GM12801 (cell line): Measurements from ENCODE around the gene ARHGAP12.

Experiments used
- TF ChIP-seq, protein P1 (sequence below): IDR thresholded peaks from one replicate; pipeline ENCODE4 v1.5.1; 2011; ENCODE audit warnings: control low read depth; ENCODE audit not compliant: insufficient read length; ENCODE audit errors: extremely low read depth

ARHGAP12 gene

DNA sequence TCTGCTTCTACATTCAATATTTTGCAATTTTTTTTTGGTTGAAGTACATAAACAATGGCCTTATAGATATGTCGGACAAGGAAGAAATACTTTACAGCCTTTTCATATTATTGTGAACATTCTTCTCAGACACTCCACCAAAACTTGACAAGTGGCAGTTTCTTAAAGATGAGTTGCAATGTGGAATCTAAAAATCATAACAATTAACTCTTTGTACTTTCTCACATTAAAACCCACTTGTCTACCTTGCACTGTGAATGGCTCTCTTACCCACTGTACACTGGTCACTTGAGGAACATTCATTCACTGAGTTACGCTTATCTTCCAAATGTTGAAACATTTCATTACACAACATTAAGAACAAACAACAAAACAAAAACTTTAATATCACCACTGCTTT is 44.2 kb downstream of the ARHGAP12 start:
- TF ChIP-seq, protein P1, sequence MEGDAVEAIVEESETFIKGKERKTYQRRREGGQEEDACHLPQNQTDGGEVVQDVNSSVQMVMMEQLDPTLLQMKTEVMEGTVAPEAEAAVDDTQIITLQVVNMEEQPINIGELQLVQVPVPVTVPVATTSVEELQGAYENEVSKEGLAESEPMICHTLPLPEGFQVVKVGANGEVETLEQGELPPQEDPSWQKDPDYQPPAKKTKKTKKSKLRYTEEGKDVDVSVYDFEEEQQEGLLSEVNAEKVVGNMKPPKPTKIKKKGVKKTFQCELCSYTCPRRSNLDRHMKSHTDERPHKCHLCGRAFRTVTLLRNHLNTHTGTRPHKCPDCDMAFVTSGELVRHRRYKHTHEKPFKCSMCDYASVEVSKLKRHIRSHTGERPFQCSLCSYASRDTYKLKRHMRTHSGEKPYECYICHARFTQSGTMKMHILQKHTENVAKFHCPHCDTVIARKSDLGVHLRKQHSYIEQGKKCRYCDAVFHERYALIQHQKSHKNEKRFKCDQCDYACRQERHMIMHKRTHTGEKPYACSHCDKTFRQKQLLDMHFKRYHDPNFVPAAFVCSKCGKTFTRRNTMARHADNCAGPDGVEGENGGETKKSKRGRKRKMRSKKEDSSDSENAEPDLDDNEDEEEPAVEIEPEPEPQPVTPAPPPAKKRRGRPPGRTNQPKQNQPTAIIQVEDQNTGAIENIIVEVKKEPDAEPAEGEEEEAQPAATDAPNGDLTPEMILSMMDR, result no peak

DNA sequence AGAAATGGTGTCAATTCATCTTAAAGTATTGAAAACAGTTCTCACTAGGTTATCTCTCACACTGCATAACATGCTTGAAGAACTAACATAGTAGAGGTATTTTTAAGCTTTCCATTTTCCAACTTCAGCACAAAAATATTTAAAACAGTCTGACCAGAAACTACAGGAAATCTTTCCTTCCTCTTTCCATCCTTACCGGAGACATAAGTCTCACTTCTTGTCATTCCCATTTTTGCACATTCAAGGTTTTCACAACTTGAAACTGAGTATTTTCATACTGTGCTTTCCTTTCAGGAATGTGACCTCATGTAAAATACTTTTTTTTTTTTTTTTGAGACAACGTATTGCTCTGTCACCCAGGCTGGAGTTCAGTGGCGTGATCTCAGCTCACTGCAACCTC is 45.2 kb downstream of the ARHGAP12 start:
- TF ChIP-seq, protein P1, result no peak

DNA sequence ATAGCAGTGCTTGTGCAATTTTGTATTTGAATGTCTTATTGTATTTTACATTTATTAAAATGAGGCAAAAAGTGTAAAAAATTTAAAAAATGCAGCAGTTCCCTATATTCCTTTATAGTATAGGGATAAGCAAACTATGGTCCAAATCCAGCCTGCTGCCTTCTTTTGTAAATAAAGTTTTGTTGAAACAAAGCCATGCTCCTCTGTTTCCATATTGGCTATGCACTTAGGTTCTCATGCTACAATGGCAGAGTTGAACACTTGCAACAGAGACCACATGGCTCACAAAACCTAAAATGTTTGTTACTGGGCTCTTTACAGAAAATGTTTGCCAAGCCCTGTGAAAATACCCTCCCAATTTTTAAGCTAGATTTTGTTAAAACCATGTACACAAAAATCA is 50.1 kb downstream of the ARHGAP12 start:
- TF ChIP-seq, protein P1, result no peak

DNA sequence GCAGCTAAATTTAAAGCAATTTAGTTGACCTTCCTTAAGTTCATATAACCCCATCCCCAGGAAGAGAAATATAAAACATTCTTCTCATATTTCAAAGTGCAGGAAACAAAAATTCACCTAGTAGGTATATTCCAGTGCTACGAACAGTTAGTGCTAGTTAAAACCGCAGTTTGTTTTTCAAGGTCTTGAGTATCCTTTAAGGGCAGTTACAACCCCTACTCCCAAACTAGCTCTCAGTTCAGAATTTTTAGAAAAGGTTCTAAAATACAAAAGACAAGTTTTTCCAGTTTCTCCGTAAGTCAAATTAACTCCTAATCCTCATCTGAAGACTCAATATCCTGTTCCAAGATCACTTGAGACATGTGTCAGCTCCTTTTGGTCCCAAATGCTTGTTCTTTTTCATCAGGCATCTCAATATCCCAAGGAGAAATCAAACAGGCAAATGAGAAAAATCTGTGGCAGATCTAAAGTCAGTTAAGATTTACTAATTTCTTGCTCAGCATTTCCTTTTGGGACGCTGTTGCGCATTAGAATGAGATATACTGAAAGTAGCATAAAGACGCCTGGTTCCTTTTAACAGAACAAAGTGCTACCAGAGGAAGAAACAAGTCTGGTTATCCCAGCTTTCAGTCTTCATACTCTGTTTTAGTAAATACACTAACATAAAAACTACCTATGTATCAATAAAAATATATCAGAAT is 51.8 kb downstream of the ARHGAP12 start:
- TF ChIP-seq, protein P1, result no peak

DNA sequence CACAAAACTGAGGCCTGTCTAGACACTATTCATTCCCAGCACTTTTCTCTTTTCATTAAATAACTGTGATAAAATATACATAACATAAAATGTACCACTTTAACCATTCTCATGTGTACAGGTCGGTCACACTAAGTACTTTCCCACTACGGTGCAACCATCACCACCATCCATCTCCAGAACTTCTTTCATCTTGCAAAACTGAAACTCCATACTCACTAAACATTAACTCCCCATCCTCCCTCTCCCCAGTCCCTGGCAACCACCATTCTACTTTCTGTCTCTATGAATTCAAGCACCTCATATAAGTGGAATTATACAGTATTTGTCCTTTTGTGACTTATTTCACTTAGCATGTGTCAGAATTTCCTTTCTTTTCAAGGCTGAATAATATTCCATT is 53.0 kb downstream of the ARHGAP12 start:
- TF ChIP-seq, protein P1, result no peak

DNA sequence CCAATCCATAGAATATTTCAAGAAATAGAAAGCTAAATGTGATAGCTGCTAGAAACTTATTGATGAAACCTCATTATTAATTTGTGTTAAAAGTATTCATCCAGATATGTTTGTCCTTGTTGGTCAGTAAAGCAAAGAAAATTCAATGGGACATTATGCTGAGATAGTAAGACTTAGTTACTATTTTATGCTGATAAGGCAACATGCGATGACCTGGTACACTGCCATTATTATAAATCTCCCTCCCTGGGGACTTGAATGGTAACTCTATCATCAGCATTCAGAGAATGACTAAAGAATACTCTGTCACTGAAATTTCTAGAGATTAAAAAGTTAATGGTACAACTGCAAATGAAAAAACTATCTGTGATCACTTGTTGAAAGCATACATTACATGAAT is 54.9 kb downstream of the ARHGAP12 start:
- TF ChIP-seq, protein P1, result no peak

DNA sequence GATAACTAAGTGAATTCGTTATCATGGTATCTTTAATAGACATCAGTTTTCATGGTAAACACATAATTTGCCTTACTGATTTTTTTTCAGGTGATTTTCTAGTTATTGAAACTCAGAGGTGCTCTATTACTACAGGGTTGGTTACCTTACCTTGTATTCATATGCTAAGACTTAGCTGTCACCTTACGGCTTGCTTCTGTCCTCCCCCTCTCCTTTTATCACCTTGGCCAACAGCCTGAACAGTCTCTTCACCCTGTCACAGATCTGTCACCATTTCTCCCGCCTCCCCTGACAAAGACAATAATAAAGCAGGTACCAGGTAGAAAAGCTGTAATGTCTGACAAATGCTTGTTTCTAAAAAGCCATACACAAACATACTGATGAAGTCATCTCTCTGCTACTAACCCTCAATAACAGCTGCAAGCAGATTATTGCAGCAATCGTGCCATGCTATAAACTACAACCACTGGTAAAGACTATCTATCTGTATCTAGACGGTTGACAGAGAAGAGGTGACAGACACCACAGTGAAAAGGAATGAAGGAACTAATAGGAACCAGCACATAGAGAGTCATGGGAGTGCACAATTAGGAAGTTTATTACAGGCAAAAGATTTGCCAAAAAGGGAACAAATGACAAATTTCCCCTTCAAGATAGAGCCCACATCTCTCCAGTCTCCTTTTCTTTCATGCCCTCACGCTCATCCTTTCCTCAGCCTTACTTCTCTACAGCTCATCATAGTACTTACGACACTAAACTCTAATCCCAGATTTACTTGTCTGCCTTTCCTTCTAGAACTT is 57.2 kb downstream of the ARHGAP12 start:
- TF ChIP-seq, protein P1, result no peak
